RWPE2 (cell line): ENCODE data around the gene SNAPC3.

Source experiments
- ATAC-seq: fragments of 200-7000 bp; cut with Tn5 transposase; 3 replicates; pipeline ENCODE4 v1.9.1; 2021; ENCODE audit warnings: low read depth
- DNase-seq: peaks from one replicate; pipeline ENCODE4 v3.0.0-alpha.2; 2020; ENCODE audit warnings: low spot score
- H3K27ac ChIP-seq: fragments of 450-650 bp; 2 replicates; pipeline ENCODE4 v1.5.1; 2017; ENCODE audit warnings: mild to moderate bottlenecking; ENCODE audit not compliant: poor library complexity, severe bottlenecking
- H3K27me3 ChIP-seq: fragments of 250-450 bp; sonication (Bioruptor Pico); 2 replicates; pipeline ENCODE4 v1.5.1; 2021; ENCODE audit warnings: mild to moderate bottlenecking, moderate library complexity; ENCODE audit not compliant: insufficient read depth, poor library complexity, severe bottlenecking
- H3K36me3 ChIP-seq: fragments of 250-450 bp; sonication (Bioruptor Pico); 2 replicates; pipeline ENCODE4 v1.5.1; 2020; ENCODE audit warnings: low read depth, mild to moderate bottlenecking, moderate library complexity
- H3K4me1 ChIP-seq: fragments of 250-450 bp; sonication (Bioruptor Pico); 2 replicates; pipeline ENCODE4 v1.5.1; 2021; ENCODE audit warnings: mild to moderate bottlenecking, moderate library complexity; ENCODE audit not compliant: insufficient read depth, poor library complexity, severe bottlenecking
- H3K4me3 ChIP-seq: fragments of 250-450 bp; sonication (Bioruptor Pico); 2 replicates; pipeline ENCODE4 v1.5.1; 2021; ENCODE audit warnings: mild to moderate bottlenecking, moderate library complexity; ENCODE audit not compliant: severe bottlenecking
- H3K9me3 ChIP-seq: fragments of 250-450 bp; sonication (Bioruptor Pico); 2 replicates; pipeline ENCODE4 v1.5.1; 2021; ENCODE audit warnings: mild to moderate bottlenecking, moderate library complexity; ENCODE audit not compliant: severe bottlenecking
- TF ChIP-seq, protein P1 (sequence below): fragments of 450-650 bp; IDR thresholded peaks from one replicate; pipeline ENCODE4 v1.5.1; 2017; ENCODE audit warnings: mild to moderate bottlenecking, moderate library complexity; ENCODE audit not compliant: poor library complexity, severe bottlenecking

The SNAPC3 gene

DNA sequence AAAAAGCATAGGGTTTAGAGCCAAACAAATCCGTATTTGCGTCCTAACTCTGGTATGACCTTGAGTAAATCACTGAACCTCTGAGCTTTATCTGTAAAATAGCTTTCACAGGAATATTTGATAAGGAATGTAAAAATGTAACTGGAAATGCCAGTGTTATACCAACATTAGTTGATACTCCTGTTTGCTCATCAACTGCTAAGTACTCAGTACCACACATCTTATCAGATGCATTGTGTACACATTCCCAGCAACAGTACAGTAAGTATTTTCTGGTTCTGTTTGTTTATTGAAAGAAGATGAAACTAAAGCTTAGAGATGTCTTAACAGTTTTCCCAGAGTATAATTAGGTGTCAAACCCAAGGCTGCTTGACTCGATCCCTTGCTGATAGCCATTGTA is 21.5 kb downstream of the SNAPC3 start:
- DNase-seq = no peak
- TF ChIP-seq, protein P1, sequence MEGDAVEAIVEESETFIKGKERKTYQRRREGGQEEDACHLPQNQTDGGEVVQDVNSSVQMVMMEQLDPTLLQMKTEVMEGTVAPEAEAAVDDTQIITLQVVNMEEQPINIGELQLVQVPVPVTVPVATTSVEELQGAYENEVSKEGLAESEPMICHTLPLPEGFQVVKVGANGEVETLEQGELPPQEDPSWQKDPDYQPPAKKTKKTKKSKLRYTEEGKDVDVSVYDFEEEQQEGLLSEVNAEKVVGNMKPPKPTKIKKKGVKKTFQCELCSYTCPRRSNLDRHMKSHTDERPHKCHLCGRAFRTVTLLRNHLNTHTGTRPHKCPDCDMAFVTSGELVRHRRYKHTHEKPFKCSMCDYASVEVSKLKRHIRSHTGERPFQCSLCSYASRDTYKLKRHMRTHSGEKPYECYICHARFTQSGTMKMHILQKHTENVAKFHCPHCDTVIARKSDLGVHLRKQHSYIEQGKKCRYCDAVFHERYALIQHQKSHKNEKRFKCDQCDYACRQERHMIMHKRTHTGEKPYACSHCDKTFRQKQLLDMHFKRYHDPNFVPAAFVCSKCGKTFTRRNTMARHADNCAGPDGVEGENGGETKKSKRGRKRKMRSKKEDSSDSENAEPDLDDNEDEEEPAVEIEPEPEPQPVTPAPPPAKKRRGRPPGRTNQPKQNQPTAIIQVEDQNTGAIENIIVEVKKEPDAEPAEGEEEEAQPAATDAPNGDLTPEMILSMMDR = no peak
- Histone ChIP-seq H3K27me3 (no peaks in the 10 kb centered on the region), H3K4me1 (no peaks in the 10 kb centered on the region), H3K9me3 (no peaks in the 10 kb centered on the region), H3K27ac (no peak overlapping the region), H3K4me3 (no peak overlapping the region), H3K36me3 (peaks cover 73% of the 10 kb centered on the region)
- no peak for ATAC-seq

DNA sequence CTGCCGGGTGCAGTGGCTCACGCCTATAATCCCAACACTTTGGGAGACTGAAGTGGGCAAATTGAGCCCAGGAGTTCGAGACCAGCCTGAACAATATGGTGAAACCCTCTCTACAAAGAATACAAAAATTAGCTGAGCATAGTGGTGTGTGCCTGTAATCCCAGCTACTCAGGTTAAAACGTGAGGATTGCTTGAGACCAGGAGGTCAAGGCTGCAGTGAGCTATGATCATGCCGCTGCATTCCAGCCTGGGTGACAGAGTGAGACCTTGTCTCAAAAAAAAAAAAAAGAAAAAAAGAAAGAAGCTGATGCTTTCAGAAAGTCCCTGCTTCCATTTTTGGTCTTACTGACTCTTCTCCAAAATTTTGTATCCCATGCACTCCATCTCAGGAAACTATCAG is 31.3 kb downstream of the SNAPC3 start:
- Histone ChIP-seq H3K4me3 (no peak overlapping the region), H3K36me3 (peaks cover 87% of the 10 kb centered on the region), H3K9me3 (no peaks in the 10 kb centered on the region), H3K27ac (no peak overlapping the region), H3K4me1 (no peaks in the 10 kb centered on the region), H3K27me3 (no peaks in the 10 kb centered on the region)
- TF ChIP-seq, protein P1 = no peak
- DNase-seq (no peak), ATAC-seq (no peak)

DNA sequence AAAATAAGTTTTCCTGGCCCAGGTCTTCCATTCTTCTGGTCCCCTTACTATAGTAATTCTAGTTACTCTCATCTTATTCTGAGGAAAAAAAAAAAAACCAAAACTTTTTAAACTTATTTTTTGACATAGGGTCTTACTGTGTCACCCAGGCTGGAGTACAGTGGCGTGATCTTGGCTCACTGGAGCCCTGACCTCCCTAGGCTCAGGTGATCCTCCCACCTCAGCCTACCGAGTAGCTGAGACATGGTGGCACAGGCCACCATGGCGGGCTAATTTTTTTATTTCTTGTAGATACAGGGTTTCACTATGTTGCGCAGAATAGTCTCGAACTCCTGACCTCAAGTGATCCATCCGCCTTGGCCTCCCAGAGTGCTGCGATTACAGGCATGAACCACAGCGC is 38.4 kb downstream of the SNAPC3 start:
- Histone ChIP-seq H3K27me3 (no peaks in the 10 kb centered on the region), H3K27ac (no peak overlapping the region), H3K9me3 (no peaks in the 10 kb centered on the region), H3K36me3 (peaks cover 90% of the 10 kb centered on the region), H3K4me3 (no peak overlapping the region), H3K4me1 (no peaks in the 10 kb centered on the region)
- TF ChIP-seq, protein P1 = no peak
- DNase-seq = no peak
- no peak for ATAC-seq

DNA sequence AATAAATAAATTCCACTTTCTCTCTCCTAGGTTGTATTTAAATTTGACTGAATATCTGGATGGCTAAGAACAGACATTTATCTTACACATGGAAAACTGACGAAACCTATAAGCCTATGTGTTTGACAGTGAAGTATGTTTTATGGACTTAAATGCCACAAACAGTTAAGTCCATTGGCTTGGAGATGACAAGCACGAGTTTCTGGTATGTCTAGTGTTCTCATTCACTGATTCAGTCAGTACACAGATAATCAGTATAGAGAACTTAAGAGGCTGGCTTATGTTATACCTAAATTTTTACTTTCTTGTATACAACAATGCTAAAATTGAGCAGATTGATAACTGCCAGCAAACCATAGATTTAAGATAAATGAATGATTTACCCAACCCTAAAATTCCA is 38.9 kb downstream of the SNAPC3 start:
- Histone ChIP-seq H3K4me1 (no peaks in the 10 kb centered on the region), H3K36me3 (peaks cover 90% of the 10 kb centered on the region), H3K27ac (no peak overlapping the region), H3K27me3 (no peaks in the 10 kb centered on the region), H3K9me3 (no peaks in the 10 kb centered on the region), H3K4me3 (no peak overlapping the region)
- DNase-seq (no peak), ATAC-seq (no peak)
- TF ChIP-seq, protein P1 = no peak

DNA sequence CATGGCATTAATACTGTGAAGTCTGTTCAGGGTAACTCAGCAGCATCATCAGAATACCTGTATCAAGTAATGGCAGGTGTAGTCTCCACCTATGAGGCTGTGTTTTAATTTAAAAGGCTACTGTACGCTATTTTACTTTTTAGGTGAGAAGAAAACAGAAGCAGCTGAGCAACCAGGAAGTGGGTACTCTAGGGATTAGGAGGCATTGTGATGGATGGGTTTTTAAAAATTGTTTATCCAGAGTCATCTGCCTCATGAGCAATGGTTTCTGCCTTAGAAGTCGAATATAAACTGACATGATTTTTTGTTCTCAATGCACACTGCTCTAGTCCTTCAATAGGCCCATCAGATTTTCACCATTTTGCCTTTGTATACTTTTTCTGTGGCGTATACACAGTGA is 45.5 kb downstream of the SNAPC3 start:
- DNase-seq (no peak), ATAC-seq (no peak)
- Histone ChIP-seq H3K36me3 (peaks cover 97% of the 10 kb centered on the region), H3K4me3 (no peak overlapping the region), H3K4me1 (no peaks in the 10 kb centered on the region), H3K27ac (no peak overlapping the region), H3K9me3 (no peaks in the 10 kb centered on the region), H3K27me3 (no peaks in the 10 kb centered on the region)
- TF ChIP-seq, protein P1 = no peak
